Upper lobe of left lung (tissue), 4 donors: ENCODE measurements around the gene SGMS1.

Experiments used
- EP300 ChIP-seq, 4 donors: sonication (generic); formaldehyde crosslinking; IDR thresholded peaks; one replicate each; pipeline ENCODE4 v1.5.1; 2017; ENCODE audit warnings: antibody characterized with exemption in 4 of 4, control low read depth in 2 of 4
- POLR2A ChIP-seq, 4 donors: fragments of 450-650 bp; IDR thresholded peaks; one replicate each; pipeline ENCODE4 v1.5.1; 2016 to 2017; ENCODE audit warnings: antibody characterized with exemption in 4 of 4, mild to moderate bottlenecking in 2 of 4
- POLR2AphosphoS5 ChIP-seq, 2 donors: sonication (generic); formaldehyde crosslinking; IDR thresholded peaks; one replicate each; pipeline ENCODE4 v1.5.1; 2017; ENCODE audit warnings: antibody characterized with exemption in 2 of 2
- TF ChIP-seq, protein P1 (sequence below), 6 experiments: fragments of 450-650 bp in 4 of 6; fragments of 200-600 bp in 2 of 6; sonication (generic) in 2 of 6; IDR thresholded peaks; one replicate each; pipeline ENCODE4 v1.5.1; 2016 to 2019; ENCODE audit warnings: antibody characterized with exemption in 6 of 6

- TF ChIP-seq POLR2A (IDR thresholded peaks at IDR 0.05) (no peak), POLR2AphosphoS5 (IDR thresholded peaks at IDR 0.05) (no peak), EP300 (IDR thresholded peaks at IDR 0.05) (no peak)
- TF ChIP-seq, protein P1, sequence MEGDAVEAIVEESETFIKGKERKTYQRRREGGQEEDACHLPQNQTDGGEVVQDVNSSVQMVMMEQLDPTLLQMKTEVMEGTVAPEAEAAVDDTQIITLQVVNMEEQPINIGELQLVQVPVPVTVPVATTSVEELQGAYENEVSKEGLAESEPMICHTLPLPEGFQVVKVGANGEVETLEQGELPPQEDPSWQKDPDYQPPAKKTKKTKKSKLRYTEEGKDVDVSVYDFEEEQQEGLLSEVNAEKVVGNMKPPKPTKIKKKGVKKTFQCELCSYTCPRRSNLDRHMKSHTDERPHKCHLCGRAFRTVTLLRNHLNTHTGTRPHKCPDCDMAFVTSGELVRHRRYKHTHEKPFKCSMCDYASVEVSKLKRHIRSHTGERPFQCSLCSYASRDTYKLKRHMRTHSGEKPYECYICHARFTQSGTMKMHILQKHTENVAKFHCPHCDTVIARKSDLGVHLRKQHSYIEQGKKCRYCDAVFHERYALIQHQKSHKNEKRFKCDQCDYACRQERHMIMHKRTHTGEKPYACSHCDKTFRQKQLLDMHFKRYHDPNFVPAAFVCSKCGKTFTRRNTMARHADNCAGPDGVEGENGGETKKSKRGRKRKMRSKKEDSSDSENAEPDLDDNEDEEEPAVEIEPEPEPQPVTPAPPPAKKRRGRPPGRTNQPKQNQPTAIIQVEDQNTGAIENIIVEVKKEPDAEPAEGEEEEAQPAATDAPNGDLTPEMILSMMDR (IDR thresholded peaks at IDR 0.05), result no peak
These were observed 185.5 kb downstream of the SGMS1 start for GRCh38 chr10:50438049-50438936.
